Midbrain (tissue), 1 donor: ENCODE measurements around the gene ERCC1.
"Not testable (repeated sequence)": the region's sequence is repeated elsewhere in the genome, so short reads cannot be mapped to it uniquely, and the experiment has no call there.

Experiments used
- DNase-seq: peaks from one replicate; lab custom pipeline; 2025; lab: John Stamatoyannopoulos, UW

Gene ERCC1

GRCh38 chr19:45455707-45456499 is 32.2 kb upstream of the ERCC1 start:
- peak; percentile 7 for DNase-seq

GRCh38 chr19:45451850-45452387 is 28.2 kb upstream of the ERCC1 start:
- no peak for DNase-seq

GRCh38 chr19:45451131-45451849 is 27.6 kb upstream of the ERCC1 start:
- no peak for DNase-seq

- peak; percentile 6 for DNase-seq
These were observed 26.3 kb upstream of the ERCC1 start for GRCh38 chr19:45450012-45450333.

- DNase-seq: no peak
These were observed 25.2 kb upstream of the ERCC1 start for GRCh38 chr19:45448887-45449299.

- DNase-seq: no peak
These were observed 24.7 kb upstream of the ERCC1 start for GRCh38 chr19:45448425-45448756.

GRCh38 chr19:45446944-45447343 is 23.2 kb upstream of the ERCC1 start:
- DNase-seq: no peak

- DNase-seq: no peak
These were observed 22.6 kb upstream of the ERCC1 start for GRCh38 chr19:45446295-45446694.

- DNase-seq: no peak
These were observed 21.4 kb upstream of the ERCC1 start for GRCh38 chr19:45445139-45445538.

GRCh38 chr19:45444318-45445041 is 20.8 kb upstream of the ERCC1 start:
- DNase-seq: peak; percentile 87

- DNase-seq: peak; percentile 74
These were observed 20.0 kb upstream of the ERCC1 start for GRCh38 chr19:45443462-45444317.

GRCh38 chr19:45442778-45443461 is 19.2 kb upstream of the ERCC1 start:
- DNase-seq: no peak

GRCh38 chr19:45442408-45442777 is 18.7 kb upstream of the ERCC1 start:
- no peak for DNase-seq

GRCh38 chr19:45440873-45441654 is 17.3 kb upstream of the ERCC1 start:
- DNase-seq: no peak

GRCh38 chr19:45440259-45440638 is 16.5 kb upstream of the ERCC1 start:
- DNase-seq: no peak

- peak; percentile 83 for DNase-seq
These were observed 16.0 kb upstream of the ERCC1 start for GRCh38 chr19:45439569-45440258.

GRCh38 chr19:45439190-45439568 is 15.5 kb upstream of the ERCC1 start:
- no peak for DNase-seq

GRCh38 chr19:45437328-45437727 is 13.6 kb upstream of the ERCC1 start:
- DNase-seq: no peak

GRCh38 chr19:45432543-45432942 is 8.8 kb upstream of the ERCC1 start:
- DNase-seq: not testable (repeated sequence)

- DNase-seq: not testable (repeated sequence)
These were observed 7.3 kb upstream of the ERCC1 start for GRCh38 chr19:45431008-45431407.
